Measurements from ENCODE around the gene TSBP1. TPM values are rescaled to one million over a fixed set of nuclear protein-coding genes. Genes with fewer than 3 reads are reported as not detected.

The TSBP1 gene, protein sequence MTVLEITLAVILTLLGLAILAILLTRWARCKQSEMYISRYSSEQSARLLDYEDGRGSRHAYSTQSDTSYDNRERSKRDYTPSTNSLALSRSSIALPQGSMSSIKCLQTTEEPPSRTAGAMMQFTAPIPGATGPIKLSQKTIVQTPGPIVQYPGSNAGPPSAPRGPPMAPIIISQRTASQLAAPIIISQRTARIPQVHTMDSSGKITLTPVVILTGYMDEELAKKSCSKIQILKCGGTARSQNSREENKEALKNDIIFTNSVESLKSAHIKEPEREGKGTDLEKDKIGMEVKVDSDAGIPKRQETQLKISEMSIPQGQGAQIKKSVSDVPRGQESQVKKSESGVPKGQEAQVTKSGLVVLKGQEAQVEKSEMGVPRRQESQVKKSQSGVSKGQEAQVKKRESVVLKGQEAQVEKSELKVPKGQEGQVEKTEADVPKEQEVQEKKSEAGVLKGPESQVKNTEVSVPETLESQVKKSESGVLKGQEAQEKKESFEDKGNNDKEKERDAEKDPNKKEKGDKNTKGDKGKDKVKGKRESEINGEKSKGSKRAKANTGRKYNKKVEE
- polyA plus RNA-seq (2011; rRNA removed) = not detected in 2 replicates
- polyA minus RNA-seq (2011; rRNA and poly(A)+ RNA removed) = not detected in 2 replicates

DNA sequence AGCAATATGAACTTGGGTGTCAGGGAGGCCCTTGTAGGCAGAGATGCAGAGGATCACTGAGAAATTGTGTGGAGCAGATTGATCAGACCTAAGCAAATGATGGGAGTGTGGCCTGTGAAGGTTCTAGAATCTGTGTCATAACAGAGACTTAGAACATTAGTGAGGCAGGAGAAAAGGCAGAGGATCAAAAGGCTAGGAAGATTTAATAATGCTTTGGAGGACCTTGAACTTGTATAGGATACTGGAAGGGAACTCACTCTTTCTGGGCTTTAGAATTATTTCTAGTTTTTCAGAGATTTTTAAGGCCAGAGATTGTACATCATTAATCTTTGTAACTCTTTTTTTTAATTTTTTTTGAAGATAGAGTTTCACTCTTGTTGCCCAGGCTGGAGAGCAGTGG, at the start of gene TSBP1:
Gene TSBP1 (minus strand): TSS at position 101 of the 400 bp plus-strand sequence. CDS start 197 bp downstream, outside the sequence.
- Histone ChIP-seq H3K36me3 (ENCODE audit: control insufficient read depth, insufficient read depth, low read length) (no peaks in the 10 kb centered on the region), H3K27me3 (ENCODE audit: control insufficient read depth, insufficient read depth, low read length) (no peaks in the 10 kb centered on the region), H3K4me3 (ENCODE audit: low read depth, low read length) (no peak within 1 kb of the TSS)
- POLR2A ChIA-PET = no interaction called here
- CTCF ChIA-PET = no interaction called here
- TF ChIP-seq, protein P1, sequence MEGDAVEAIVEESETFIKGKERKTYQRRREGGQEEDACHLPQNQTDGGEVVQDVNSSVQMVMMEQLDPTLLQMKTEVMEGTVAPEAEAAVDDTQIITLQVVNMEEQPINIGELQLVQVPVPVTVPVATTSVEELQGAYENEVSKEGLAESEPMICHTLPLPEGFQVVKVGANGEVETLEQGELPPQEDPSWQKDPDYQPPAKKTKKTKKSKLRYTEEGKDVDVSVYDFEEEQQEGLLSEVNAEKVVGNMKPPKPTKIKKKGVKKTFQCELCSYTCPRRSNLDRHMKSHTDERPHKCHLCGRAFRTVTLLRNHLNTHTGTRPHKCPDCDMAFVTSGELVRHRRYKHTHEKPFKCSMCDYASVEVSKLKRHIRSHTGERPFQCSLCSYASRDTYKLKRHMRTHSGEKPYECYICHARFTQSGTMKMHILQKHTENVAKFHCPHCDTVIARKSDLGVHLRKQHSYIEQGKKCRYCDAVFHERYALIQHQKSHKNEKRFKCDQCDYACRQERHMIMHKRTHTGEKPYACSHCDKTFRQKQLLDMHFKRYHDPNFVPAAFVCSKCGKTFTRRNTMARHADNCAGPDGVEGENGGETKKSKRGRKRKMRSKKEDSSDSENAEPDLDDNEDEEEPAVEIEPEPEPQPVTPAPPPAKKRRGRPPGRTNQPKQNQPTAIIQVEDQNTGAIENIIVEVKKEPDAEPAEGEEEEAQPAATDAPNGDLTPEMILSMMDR (IDR thresholded peaks at IDR 0.05; ENCODE audit: insufficient read depth, low read depth, low read length) = no peak
- no peak for DNase-seq (ENCODE audit: low read depth)

DNA sequence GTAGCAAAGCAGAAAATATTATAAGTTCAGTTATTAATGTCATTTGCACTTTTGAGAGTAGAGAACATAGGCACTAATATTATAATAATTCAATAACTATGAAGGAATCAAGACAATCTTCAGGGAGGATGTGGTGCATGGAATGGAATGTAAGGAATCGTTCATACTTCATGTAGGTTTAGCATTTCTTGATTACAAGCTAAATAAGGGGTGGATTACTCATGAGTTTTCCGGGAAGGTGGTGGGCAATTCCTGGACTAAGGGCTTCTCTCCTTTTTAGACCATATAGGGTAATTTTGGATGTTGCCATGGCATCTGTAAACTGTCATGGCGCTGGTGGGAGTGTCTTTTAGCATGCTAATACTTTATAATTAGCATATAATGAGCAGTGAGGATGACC, 44.3 kb upstream of the TSBP1 start:
- peaks cover 3% of the 10 kb centered on the region for H3K27me3 ChIP-seq (ENCODE audit: control insufficient read depth, insufficient read depth, low read length)
- DNase-seq (ENCODE audit: low read depth) = no peak
- H3K4me3 ChIP-seq (ENCODE audit: low read depth, low read length) = no peak overlapping the region
- CTCF ChIA-PET = interaction anchor here (0.6 to 5.5 kb wide), 10 partner anchors 12 to 452 kb away, joined by 3 to 53 read pairs (median 4); partner anchors contain the start of gene BTNL2
- TF ChIP-seq, protein P1 (IDR thresholded peaks at IDR 0.05; ENCODE audit: insufficient read depth, low read depth, low read length) = no peak
- no peaks in the 10 kb centered on the region for H3K36me3 ChIP-seq (ENCODE audit: control insufficient read depth, insufficient read depth, low read length)
- POLR2A ChIA-PET = no interaction called here

DNA sequence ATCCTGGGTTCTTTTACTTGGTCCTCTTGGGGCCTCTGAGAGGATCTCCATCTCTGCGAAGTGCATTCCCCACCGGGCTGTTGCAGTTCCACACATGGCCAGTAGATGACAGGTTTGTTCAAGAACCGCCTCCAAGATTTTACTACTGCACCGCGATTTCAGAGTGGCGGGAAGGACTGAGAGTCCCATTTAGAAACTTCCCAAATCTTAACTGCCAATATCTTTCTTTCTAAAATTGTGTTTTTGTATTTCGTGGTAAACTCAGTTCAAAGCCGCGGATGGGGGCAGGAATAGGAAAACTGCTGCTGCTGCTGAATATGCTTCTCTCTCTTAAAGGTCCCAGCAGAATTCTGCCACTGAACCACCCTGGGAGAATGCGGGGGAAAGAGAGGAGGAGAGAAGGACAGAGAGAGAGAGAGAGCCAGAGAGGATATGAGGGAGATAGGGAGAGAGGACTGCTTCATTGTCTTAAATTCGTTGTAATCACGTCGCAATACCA, 43.9 kb upstream of the TSBP1 start:
- Histone ChIP-seq H3K36me3 (ENCODE audit: control insufficient read depth, insufficient read depth, low read length) (no peaks in the 10 kb centered on the region), H3K4me3 (ENCODE audit: low read depth, low read length) (no peak overlapping the region), H3K27me3 (ENCODE audit: control insufficient read depth, insufficient read depth, low read length) (peaks cover 3% of the 10 kb centered on the region)
- ChIA-PET CTCF (interaction anchor here (0.7 to 5.5 kb wide), 12 partner anchors 9 to 453 kb away, joined by 3 to 53 read pairs (median 4); partner anchors contain the start of gene BTNL2), POLR2A (no interaction called here)
- TF ChIP-seq, protein P1 (IDR thresholded peaks at IDR 0.05; ENCODE audit: insufficient read depth, low read depth, low read length) = peak; percentile 96
- DNase-seq (ENCODE audit: low read depth) = no peak

DNA sequence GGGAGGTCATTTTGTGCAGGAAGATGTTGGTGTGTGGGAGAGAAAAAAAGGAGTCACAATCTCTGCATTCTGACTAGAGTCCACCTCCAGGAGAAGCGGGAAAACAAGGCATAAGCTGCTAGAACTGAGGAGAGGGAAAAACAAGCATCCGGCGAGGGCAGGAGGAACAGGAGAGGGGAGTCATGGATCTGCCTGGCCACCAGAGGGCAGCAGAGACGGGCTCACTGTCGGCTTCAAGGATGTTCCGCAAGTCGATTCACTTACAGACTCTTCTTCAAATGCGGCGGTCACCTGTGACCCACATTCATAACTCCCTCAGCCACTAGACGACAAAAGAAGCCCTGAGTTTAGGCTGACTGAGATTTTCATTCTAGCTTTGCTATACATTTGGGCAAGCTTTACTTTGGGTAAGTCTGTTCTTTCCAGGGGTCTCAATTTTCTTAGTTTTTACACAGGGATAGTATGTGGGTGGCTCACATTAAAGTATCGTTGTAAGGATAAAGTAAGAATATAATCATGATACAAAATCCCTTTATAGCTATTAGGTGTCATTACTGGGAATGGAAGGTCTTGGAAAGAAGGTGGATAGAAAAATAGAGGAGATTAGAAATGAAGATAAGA, 41.8 kb upstream of the TSBP1 start:
- peaks cover 3% of the 10 kb centered on the region for H3K27me3 ChIP-seq (ENCODE audit: control insufficient read depth, insufficient read depth, low read length)
- TF ChIP-seq, protein P1 (IDR thresholded peaks at IDR 0.05; ENCODE audit: insufficient read depth, low read depth, low read length) = peak; percentile 93

More for the DNA sequence above, 41.8 kb upstream of the TSBP1 start:
- POLR2A ChIA-PET = no interaction called here
- Histone ChIP-seq H3K4me3 (ENCODE audit: low read depth, low read length) (no peak overlapping the region), H3K36me3 (ENCODE audit: control insufficient read depth, insufficient read depth, low read length) (no peaks in the 10 kb centered on the region)
- CTCF ChIA-PET = interaction anchor here (0.6 to 5.5 kb wide), 30 partner anchors 10 to 662 kb away, joined by 3 to 53 read pairs (median 6); partner anchors contain the start of genes BTNL2, HLA-DMA and HLA-DPB1
- peak; percentile 3 for DNase-seq (ENCODE audit: low read depth)

All from BJ (cell line).